ENCODE measurements around the gene SMAD4.
"Not testable (repeated sequence)": the region's sequence is repeated elsewhere in the genome, so short reads cannot be mapped to it uniquely, and the experiment has no call there.

The SMAD4 gene

DNA sequence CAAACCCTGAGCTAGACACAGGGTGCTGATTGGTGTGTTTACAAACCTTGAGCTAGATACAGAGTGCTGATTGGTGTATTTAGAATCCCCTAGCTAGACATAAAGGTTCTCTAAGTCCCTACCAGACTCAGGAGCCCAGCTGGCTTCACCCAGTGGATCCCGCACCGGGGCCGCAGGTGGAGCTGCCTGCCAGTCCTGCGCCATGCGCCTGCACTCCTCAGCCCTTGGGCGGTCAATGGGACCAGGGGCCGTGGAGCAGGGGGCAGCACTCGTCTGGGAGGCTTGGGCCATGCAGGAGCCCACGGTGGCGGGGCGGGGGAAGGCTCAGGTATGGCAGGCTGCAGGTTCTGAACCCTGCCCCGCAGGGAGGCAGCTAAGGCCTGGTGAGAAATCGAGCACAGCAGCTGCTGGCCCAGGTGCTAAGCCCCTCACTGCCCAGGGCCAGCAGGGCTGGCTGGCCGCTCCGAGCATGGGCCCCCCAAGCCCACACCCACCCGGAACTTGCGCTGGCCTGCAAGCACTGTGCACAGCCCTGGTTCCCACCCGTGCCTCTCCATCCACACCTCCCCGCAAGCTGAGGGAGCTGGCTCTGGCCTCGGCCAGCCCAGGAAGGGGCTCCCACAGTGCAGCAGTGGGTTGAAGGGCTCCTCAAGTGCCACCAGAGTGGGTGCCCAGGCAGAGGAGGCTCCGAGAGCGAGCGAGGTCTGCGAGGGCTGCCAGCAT, 81.8 kb downstream of the SMAD4 start:
- DNase-seq (ENCODE audit: low spot score): not testable (repeated sequence)

GRCh38 chr18:51116996-51117395, 87.0 kb downstream of the SMAD4 start:
- DNase-seq (ENCODE audit: low spot score): not testable (repeated sequence)

DNA sequence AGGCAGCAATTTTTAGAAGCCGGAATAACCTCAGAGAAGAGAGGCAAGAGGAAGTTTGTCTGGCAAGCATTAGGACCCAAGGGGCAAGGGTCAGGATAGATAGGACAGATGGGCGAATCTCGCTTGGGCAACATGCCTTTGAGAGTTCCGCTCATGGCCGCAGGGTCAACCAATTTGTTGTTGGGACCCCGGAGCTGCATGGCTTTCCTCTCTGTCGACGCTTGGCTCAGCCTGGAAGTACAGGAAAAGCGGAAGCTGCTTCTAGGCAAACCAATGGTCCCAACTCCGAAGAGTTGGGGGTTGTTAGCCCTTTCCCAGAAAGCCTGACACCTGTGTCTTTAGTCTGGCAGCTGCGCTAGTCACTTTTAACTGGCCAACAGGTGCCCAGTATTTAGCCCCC, 89.5 kb downstream of the SMAD4 start:
- not testable (repeated sequence) for DNase-seq (ENCODE audit: low spot score)

- not testable (repeated sequence) for DNase-seq (ENCODE audit: low spot score)
Measured at GRCh38 chr18:51119976-51120375, 90.0 kb downstream of the SMAD4 start.

DNA sequence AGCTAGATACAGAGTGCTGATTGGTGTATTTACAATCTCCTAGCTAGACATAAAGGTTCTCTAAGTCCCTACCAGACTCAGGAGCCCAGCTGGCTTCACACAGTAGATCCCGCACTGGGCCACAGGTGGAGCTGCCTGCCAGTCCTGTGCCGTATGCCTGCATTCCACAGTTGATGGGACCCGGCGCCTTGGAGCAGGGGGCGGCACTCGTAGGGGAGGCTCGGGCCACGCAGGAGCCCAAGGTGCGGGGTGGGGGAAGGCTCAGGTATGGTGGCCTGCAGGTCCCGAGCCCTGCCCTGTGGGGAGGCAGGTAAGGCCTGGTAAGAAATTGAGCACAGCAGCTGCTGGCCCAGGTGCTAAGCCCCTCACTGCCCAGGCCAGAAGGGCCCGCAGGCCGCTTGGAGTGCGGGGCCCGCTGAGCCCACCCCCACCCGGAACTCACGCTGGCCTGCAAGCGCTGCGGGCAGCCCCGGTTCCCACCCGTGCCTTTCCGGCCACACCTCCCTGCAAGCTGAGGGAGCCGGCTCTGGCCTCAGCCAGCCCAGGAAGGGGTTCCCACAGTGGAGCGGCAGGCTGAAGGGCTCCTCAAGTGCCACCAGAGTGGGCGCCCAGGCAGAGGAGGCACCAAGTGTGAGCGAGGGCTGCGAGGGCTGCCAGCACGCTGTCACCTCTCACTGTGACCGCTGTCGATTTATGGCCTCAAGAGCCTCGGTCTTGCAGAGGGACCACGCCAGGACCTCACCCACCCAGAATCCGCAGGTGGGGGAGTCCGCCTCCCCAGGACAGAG, 91.0 kb downstream of the SMAD4 start:
- DNase-seq (ENCODE audit: low spot score): no peak

DNA sequence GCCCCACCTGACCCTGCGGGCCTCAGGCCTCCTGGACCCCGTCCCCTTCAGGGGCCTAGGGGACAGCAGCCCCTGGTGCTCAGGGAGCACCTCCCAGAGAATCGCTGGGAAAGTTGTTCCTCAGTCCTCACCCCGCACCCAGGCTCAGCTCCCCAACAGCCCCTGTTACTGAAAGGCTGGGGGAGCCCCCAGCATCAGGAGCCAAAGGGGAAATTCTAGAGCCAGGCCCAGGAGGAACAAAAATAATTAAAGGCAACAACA, 91.5 kb downstream of the SMAD4 start:
- DNase-seq (ENCODE audit: low spot score): no peak

GRCh38 chr18:51122266-51123045, 92.4 kb downstream of the SMAD4 start:
- no peak for DNase-seq (ENCODE audit: low spot score)

DNA sequence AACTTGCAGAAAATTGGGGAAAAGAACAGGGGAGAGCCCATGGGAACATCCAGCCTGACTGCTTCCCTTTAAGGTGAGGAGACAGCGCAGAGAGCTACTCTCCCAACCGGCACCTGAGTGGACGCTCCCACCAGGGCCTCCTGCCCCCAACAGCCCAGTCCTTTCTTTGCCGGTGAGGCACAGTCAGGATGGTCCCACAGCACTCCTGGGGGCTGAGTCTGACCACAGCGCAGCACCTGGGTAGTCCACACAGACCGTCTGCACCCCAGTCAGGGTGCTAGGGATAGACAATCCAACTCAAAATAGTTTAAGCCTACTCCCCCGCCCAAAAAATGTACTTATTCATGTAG, 93.0 kb downstream of the SMAD4 start:
- no peak for DNase-seq (ENCODE audit: low spot score)

DNA sequence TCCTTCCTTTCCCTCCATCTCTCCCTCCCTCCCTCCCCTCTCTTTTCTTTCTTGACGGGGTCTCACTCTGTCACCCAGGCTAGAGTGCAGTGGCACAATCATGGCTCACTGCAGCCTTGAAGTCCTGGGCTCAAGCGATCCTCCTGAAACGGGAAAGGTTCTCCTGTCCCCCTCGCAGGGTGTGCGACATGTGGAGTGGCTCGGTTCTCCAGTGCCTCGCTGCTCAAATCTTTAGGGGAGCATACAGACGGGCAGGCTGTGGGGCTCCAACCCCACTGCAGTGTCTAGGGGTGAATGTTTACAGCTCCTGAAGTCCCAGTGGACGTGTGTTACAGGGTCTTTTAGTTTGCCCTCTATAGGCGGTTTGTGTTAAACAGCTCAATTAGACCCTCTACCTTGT, 93.5 kb downstream of the SMAD4 start:
- no peak for DNase-seq (ENCODE audit: low spot score)

GRCh38 chr18:51123936-51124486, 94.0 kb downstream of the SMAD4 start:
- no peak for DNase-seq (ENCODE audit: low spot score)

DNA sequence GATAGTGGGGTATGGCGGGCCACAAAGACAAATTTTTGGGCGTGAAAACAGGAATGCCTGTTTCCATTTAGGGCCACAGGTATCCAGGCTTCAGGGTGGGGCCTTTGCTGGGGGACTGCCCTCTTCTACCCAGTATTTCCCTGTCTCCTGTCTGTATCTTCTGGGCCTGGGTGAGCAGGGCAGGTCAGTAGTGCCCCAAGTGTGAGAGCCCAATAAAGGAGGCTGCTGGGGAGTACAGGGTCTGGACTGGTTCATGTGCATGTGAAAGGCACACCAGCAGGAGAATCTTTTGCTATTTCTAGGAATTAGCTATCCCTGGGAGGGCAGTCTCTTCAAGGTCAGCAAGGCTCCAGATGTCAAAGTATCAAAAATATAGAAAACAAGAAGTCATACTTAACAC, 96.0 kb downstream of the SMAD4 start:
- DNase-seq (ENCODE audit: low spot score): no peak

GRCh38 chr18:51127664-51128063, 97.7 kb downstream of the SMAD4 start:
- no peak for DNase-seq (ENCODE audit: low spot score)

DNA sequence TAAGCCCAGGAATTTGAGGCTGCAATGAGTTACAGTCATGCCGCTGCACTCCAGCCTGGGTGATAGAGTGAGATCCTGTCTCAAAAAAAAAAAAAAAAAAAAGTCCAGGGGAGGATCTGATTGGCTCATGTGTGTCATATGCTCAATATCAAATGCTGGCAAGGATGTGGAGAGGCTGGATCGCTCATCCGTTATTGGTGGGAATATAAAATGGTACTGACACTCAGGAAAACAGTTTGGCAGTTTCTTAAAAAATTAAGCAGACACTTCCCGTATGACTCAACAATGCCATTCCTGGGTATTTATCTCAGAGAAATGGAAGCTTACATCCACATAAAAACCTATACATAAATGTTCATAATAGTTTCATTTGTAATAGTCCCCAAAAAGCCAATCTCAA, 98.5 kb downstream of the SMAD4 start:
- no peak for DNase-seq (ENCODE audit: low spot score)

- no peak for DNase-seq (ENCODE audit: low spot score)
Measured at GRCh38 chr18:51132256-51132935, 102.4 kb downstream of the SMAD4 start.

DNA sequence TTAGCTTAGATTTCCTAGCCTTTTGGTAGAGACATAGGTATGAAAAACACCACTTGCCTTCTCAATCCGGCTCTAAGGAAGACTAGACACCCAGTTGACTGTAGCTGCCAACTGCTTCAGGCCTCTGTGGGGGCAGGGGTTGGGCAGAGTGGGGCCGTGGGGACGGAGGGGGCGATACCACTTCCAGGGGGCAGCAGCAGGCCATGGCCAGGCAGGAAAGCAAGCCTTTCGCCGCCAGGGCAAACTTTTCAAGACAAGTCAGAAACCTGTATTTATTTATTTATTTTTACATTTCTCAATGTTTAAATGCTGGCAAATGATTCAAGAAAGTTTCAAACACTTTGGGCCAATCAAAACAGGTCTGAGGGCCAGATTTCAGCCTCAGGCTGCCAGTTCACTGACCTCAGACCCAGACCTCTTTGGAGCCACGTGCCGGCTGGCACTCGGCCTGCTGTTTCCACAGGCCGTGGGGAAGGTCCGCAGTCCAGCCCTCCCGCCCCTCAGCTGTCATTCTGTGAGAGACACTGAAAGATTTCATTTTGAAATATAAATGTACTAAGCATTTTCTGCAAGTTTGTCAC, 103.7 kb downstream of the SMAD4 start:
- DNase-seq (ENCODE audit: low spot score): no peak
